Stimulated activated CD4-positive, alpha-beta T cell treated with anti-CD3 and anti-CD28 coated beads, Interleukin-15, amount 100 ng/mL, for 48 hours (primary cell): ENCODE results near the gene PGBD5.
"Not testable (repeated sequence)": the region's sequence is repeated elsewhere in the genome, so short reads cannot be mapped to it uniquely, and the experiment has no call there.

Experiments
- DNase-seq, 2 donors: peaks; one replicate each; pipeline ENCODE4 v3.0.0-alpha.2; 2020; ENCODE audit warnings: low read depth in 2 of 2

The PGBD5 gene, protein sequence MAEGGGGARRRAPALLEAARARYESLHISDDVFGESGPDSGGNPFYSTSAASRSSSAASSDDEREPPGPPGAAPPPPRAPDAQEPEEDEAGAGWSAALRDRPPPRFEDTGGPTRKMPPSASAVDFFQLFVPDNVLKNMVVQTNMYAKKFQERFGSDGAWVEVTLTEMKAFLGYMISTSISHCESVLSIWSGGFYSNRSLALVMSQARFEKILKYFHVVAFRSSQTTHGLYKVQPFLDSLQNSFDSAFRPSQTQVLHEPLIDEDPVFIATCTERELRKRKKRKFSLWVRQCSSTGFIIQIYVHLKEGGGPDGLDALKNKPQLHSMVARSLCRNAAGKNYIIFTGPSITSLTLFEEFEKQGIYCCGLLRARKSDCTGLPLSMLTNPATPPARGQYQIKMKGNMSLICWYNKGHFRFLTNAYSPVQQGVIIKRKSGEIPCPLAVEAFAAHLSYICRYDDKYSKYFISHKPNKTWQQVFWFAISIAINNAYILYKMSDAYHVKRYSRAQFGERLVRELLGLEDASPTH

DNA sequence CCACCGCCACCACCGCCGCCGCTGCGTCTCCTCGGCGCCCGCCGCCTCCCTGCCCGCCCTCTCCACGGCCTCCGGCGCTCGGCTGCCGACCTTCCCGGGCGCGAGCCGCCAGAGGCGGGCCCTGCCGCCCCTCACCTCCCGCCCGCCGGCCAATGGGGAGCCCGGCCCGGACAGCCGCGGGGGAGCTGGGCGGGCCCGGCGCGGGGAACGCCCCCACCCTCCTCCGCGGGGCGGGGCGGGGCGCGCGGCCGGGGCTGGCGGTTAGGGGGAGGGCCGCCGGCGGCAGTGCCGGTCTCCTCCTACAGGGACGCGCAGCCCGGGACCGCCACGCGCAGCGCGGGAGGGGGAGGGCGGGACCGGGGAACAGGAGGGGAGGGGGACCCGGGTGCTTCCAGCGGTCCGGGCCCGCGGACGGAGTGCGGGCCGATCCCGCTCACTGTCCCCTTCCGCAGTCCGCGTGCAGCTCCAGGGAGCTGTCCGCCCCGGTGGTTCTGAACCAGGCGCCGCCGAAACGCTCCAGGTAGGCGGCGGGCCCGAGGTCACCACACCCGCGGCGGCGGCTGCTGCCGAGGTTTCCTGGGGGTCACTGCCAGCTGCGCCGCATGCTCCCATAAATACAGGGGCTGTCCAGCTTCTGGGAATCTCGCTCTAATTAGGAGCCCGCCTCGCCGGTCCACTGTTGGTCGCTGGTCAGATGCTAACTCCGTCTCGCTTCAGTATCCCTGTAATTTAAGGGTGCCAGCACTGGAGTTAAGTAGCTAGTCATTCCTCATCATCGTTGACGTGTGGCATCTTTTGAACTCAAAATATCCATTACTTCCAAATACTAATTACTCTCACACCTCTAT is at the start of gene PGBD5:
TSS of gene PGBD5 (minus strand) at position 87 of the 848 bp plus-strand sequence. CDS start 404 bp downstream, outside the sequence.
- peak; percentile 16 to 52 for DNase-seq

DNA sequence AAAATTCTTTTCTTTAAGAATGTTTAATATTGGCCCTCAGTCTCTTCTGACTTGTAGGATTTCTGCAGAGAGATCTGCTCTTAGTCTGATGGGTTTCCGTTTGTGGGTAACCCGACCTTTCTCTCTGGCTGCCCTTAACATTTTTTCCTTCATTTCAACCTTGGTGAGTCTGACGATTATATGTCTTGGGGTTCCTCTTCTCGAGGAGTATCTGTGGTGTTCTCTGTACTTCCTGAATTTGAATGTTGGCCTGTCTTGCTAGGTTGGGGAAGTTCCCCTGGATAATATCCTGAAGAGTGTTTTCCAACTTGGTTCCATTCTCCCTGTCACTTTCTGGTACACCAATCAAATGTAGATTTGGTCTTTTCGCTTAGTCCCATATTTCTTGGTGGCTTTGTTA is 48.8 kb upstream of the PGBD5 start:
- DNase-seq = not testable (repeated sequence)

- DNase-seq = not testable (repeated sequence)
Observed at GRCh38 chr1:230470750-230471149, 44.6 kb upstream of the PGBD5 start.

GRCh38 chr1:230469271-230469670 is 43.1 kb upstream of the PGBD5 start:
- no peak for DNase-seq

DNA sequence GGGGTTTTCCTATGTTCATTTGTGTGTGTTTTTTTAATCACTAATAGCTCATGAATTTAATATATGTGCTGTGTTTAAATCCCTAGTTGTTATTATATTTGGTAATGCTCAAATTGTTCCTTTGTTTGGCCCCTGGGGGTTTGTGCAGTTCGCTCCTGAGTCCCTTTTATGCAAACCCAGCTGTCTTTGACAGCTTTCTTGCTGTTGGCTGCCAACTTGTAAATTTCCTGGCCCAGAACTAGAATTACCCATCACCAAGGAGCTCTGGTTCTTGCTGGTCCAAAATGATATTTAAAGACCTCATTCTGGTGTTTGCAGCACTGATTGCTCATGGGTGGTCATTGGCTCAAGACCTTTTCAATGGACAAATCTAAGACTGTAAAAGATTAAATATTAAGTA is 39.6 kb upstream of the PGBD5 start:
- DNase-seq = no peak

DNA sequence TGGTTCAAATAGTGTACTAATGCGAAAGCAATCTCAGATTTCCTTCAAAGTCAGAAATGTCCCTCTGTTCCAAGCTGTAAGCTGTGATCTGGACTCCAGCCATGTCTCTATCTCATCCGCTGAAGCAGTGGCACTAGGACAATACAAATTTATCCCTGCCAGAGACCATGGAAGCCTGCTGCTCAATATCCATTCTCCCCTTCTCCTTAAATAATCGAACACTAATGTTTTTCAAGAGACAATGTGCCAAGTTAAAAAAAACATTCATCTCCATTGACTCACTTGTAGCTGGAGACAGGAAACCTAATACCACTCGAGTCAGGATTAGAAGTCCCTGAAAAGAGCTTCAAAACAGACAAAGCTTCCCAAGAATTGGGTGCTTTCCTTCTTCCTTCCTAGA is 38.5 kb upstream of the PGBD5 start:
- DNase-seq = no peak

DNA sequence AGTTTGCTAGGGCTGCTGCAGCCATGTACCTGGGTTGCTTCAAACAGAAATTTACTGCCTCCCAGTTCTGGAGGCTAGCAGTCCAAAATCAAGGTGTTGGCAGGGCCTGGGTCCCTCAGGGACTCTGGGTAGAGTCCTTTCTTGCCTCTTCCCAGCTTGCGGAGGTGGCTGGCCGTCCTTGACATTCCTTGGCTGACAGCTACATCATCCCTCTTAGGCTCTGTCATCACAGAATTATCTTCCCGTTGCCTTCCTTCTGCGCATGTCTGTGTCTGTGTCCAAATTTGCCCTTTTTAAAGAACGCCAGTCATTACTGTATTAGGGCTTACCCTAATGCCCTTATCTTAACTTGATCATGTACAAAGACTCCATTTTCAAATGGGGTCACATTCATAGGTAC is 37.6 kb upstream of the PGBD5 start:
- DNase-seq = no peak

GRCh38 chr1:230463326-230463725 is 37.2 kb upstream of the PGBD5 start:
- no peak for DNase-seq

GRCh38 chr1:230459465-230459864 is 33.3 kb upstream of the PGBD5 start:
- DNase-seq = no peak

- no peak for DNase-seq
Observed at GRCh38 chr1:230458509-230458908, 32.4 kb upstream of the PGBD5 start.

- no peak for DNase-seq
Observed at GRCh38 chr1:230456478-230456877, 30.3 kb upstream of the PGBD5 start.

DNA sequence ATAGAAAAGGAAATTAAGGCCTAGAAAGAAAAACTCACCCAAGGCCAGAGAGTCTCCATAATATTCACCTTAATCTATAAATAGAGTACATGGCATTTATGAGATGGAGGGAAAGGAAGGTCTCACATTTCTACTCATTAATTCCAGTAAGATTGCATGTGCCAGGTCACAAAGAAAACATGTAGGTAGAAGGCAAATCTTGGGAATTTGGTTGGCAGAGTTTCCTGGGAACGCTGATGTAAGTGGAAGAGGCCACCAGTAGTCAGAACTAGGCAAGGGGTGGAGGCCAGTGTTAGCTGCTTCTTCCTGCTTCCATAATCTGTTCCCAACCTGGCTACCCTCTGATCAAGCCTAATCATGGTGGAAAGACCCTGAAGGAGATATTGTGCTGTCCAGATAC is 29.2 kb upstream of the PGBD5 start:
- no peak for DNase-seq

DNA sequence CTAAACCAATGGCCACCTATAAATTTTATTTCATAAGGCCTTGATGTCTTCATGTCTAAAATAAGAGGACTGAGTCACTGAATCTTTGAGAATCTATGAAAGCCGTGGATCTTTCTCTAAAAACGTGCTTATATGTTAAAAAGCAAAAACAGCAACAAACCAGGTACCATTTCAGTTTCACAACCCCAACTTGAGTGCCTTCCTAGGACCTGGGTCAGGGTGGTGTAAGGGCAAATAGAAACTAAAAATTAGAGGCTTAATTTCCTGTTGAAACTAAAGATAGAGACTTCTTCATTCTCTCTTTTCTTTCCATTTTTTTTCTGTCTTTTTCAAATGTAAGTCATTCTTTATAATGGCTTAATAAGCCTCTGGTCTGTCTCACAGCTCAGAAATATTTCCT is 27.2 kb upstream of the PGBD5 start:
- no peak for DNase-seq

DNA sequence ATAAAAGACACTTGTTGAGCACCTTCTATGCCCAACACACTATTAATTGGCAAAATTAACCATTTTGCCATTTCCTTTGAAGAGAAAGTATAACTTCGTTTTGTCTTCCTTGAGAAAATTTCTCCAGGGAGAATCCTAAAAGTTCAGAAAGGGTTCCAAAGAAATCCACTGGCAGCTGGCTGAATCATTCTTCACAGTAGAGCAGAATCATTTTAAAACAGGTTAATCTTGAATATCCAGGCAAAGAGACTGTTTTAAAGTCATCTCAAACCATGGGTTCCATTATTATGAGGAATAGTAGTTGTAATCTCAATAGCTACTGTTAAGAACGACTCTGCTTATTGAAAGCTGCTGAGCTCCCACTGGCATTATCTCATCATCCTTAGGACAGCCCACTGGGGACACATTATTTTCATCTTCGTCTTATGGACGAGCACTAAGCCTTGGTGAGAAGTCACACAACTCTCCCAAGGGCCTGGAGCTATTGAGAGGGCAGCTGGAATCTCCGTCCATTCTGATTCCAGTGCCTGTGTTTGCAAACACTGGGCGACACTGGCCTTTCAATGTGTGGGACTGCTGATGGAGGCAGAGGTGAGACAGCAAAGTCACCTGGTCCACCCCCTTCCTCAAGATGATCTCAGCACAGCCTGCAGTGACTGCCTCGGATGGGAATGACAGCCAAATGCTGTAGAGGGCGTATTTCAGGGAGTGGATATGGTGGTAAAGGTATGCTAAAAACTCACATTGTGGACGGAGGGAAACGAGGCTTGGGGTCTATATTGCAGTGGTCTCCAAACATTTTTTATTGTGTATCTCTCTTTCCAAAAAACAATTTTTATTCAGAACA is 15.3 kb upstream of the PGBD5 start:
- DNase-seq = no peak

- DNase-seq = no peak
Observed at GRCh38 chr1:230435108-230435507, 9.0 kb upstream of the PGBD5 start.

DNA sequence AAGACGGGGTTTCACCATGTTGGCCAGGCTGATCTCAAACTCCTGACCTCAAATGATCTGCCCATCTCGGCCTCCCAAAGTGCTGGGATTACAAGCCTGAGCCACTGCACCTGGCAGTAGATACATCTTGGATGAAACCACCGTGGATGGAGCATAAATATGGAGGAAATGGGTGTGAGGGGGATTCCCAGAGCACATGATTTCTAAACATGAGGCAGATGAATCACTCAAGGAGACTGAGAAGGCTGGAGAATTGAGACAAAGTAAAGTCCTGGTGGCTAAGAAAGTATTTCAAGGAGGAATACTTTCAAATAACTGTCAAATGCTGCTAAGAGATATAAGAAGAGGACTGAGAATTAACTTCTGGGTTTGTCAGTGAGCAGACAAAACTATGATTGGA is 5.4 kb upstream of the PGBD5 start:
- DNase-seq = no peak

- DNase-seq = no peak
Observed at GRCh38 chr1:230430499-230430898, 4.4 kb upstream of the PGBD5 start.

DNA sequence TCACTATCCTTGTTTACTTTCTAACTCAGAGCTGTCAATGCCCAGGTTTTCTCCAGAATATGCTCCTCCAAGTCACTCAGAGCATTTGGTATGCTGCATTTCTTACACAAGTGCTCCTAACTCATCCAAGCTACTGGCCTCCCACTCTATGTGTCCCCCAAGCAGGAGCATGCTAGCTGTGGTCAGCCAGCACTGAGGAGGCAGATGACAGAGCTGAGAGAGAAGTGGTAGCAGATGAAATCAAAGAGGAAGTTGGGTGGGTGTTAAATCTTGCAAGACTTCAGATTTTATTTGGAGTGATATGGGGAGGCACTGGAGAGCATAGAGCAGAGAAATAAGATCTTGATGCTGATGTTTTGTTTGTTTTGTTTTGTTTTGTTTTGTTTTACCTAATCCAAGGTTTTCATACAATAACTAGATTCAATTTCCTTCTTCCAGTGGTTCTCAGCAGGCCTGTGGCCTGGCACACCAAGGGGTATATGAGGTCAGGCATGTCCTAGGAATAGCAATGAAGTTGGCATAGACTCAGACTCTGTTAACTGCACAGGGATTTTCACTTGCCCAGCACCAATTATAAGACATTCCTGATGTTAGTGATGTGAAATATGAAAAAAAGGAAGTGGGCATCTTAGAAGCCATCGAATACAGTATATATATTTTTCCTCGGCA is 3.1 kb upstream of the PGBD5 start:
- no peak for DNase-seq

GRCh38 chr1:230427981-230428380 is 1.8 kb upstream of the PGBD5 start:
- DNase-seq = no peak

DNA sequence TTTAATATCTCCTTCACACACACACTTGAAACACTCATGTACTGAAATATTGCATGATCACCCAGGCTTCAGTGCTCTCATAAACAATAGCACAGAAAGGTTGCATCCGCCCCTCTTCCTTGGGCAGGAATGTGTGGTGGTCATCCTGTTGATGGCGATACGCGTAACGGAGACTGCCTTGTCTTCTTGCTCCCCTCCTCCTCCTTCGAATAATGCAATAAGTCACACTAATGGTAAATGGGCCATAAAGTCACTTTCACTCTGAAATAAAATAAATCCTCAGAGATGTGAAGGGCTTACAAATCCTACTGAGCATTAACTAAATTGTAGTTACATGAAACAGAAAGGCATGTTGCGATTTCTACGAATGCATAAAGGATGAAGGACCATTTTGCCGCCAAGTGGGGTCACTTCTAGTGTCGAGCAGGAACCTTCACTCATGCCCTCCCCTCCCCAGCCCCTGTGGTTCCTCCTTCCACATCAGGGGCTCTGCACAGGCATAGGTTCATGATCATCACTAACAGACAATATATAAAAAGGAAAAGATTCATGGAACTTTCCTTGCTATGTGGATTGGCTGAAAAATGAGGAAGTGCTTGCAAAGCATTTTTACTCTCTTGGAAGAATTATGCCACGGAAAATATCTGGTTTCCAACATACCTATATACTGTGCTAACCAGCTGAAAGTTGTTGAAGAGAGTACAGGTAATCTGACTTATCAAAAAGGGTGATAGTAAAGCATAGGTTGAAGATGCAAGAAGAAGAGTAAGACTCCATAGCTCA is 1.2 kb upstream of the PGBD5 start:
- DNase-seq = no peak
